ENCODE results near the gene PCDHGA1.

The PCDHGA1 gene

DNA sequence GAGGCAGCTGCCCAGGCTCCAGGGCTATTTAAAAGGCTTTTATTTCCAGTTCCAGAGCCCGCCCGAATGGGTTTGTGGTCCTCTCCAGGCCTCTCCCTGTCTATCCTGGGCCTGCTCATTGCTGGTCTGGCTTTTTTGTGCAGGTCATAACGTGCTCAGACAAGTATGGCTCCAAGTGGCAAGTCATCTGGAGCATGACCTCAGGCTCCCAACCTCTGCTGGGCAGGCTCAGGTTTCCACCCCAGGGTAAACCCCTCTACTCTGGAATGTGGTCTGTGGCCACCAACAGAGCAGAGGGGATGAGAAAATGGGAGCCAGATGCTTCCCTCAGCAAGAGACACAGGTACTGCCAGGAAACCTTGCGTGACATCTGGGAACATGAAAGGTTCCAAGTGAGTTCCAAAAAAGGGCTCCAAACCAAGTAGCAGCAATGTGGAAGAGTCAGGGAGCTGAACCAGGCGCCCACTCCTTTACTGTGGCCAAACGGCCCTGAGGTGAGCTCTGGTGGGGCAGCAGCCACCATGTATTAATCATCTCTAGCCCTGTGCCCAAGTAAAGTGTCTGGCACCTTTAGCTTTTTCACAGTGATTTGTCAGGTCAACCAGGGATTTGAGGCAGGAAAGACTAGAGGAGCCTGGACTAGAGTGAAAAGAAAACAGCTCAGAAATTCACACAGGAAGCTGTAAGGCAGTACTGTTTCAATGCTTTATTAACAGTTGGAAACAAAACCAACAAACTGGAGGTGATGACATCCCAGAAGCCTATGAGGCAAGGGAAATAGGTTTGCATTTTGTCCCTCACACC is 184.2 kb downstream of the PCDHGA1 start:
- POLR2A ChIA-PET: interaction anchor here (1.2 to 2.3 kb wide), 2 partner anchors 38 to 39 kb away, joined by 3 to 7 read pairs; no protein-coding TSS in a partner anchor
- TF ChIP-seq HOXA7 (CRISPR knock-in tag; IDR thresholded peaks at IDR 0.05; ENCODE audit: borderline replicate concordance) (no peak), ZNF837 (tag by site-specific recombination; IDR thresholded peaks at IDR 0.05) (no peak), ZNF639 (tag by site-specific recombination; IDR thresholded peaks at IDR 0.05) (no peak), YY1 (tag by site-specific recombination; IDR thresholded peaks at IDR 0.05) (no peak), GFI1B (tag by site-specific recombination; IDR thresholded peaks at IDR 0.05) (no peak), ZNF24 (tag by site-specific recombination; IDR thresholded peaks at IDR 0.05) (no peak), SP3 (tag by site-specific recombination; IDR thresholded peaks at IDR 0.05) (no peak), GLIS1 (tag by site-specific recombination; IDR thresholded peaks at IDR 0.05) (peak; percentile 89), ZNF223 (tag by site-specific recombination; IDR thresholded peaks at IDR 0.05) (no peak), ZNF140 (tag by site-specific recombination; IDR thresholded peaks at IDR 0.05) (no peak), ZFP37 (tag by site-specific recombination; IDR thresholded peaks at IDR 0.05) (no peak), ZIC2 (tag by site-specific recombination; IDR thresholded peaks at IDR 0.05) (peak; percentile 78), PRDM10 (tag by site-specific recombination; IDR thresholded peaks at IDR 0.05) (0 out of 2 replicates have a peak, but pooled peaks have one; percentile 11), ELK4 (IDR thresholded peaks at IDR 0.05; ENCODE audit: borderline replicate concordance, low read depth, low read length) (no peak), ZSCAN30 (tag by site-specific recombination; IDR thresholded peaks at IDR 0.05) (no peak), FEZF1 (tag by site-specific recombination; IDR thresholded peaks at IDR 0.05) (peak; percentile 48; the same call in 1 of the 2 replicates), PATZ1 (tag by site-specific recombination; IDR thresholded peaks at IDR 0.05) (0 out of 2 replicates have a peak, but pooled peaks have one; percentile 38), GLIS2 (tag by site-specific recombination; IDR thresholded peaks at IDR 0.05) (no peak), ZNF555 (tag by site-specific recombination; conservative IDR thresholded peaks at IDR 0.05) (no peak), ZNF707 (tag by site-specific recombination; IDR thresholded peaks at IDR 0.05) (no peak), ZFHX2 (tag by site-specific recombination; conservative IDR thresholded peaks at IDR 0.05) (no peak), EGR2 (tag by site-specific recombination; IDR thresholded peaks at IDR 0.05; ENCODE audit: low read depth) (no peak), ZNF670 (tag by site-specific recombination; IDR thresholded peaks at IDR 0.05; ENCODE audit: low read depth) (no peak), ZEB2 (tag by site-specific recombination; IDR thresholded peaks at IDR 0.05) (no peak), ZNF600 (tag by site-specific recombination; IDR thresholded peaks at IDR 0.05) (peak; percentile 96), ZNF530 (tag by site-specific recombination; IDR thresholded peaks at IDR 0.05; ENCODE audit: low read depth) (no peak)
- TF ChIP-seq, protein P1, sequence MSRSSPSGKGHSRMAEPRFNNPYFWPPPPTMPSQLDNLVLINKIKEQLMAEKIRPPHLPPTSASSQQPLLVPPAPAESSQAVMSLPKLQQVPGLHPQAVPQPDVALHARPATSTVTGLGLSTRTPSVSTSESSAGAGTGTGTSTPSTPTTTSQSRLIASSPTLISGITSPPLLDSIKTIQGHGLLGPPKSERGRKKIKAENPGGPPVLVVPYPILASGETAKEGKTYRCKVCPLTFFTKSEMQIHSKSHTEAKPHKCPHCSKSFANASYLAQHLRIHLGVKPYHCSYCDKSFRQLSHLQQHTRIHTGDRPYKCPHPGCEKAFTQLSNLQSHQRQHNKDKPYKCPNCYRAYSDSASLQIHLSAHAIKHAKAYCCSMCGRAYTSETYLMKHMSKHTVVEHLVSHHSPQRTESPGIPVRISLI (tag by site-specific recombination; IDR thresholded peaks at IDR 0.05): 0 out of 2 replicates have a peak, but pooled peaks have one; percentile 13
- TF ChIP-seq, protein P2, sequence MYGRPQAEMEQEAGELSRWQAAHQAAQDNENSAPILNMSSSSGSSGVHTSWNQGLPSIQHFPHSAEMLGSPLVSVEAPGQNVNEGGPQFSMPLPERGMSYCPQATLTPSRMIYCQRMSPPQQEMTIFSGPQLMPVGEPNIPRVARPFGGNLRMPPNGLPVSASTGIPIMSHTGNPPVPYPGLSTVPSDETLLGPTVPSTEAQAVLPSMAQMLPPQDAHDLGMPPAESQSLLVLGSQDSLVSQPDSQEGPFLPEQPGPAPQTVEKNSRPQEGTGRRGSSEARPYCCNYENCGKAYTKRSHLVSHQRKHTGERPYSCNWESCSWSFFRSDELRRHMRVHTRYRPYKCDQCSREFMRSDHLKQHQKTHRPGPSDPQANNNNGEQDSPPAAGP (tag by site-specific recombination; IDR thresholded peaks at IDR 0.05): peak; percentile 73

More for the DNA sequence above, 184.2 kb downstream of the PCDHGA1 start:
- no peak overlapping the region for H3K27ac ChIP-seq (ENCODE audit: extremely low read depth, low read depth, low read length)
- CTCF ChIA-PET: interaction anchor here (0.6 to 5.8 kb wide), 12 partner anchors 9 to 658 kb away, joined by 3 to 67 read pairs (median 4); partner anchors contain the start of genes PCDHGA10, PCDHGA11, PCDHGC3 and PCDHGC5
- no peaks in the 10 kb centered on the region for H3K9me3 ChIP-seq (ENCODE audit: control insufficient read depth, insufficient read depth, low read depth, low read length)
- H3K36me3 ChIP-seq (ENCODE audit: control insufficient read depth in 2 of 2, insufficient read depth in 1 of 2, low read length in 2 of 2): peaks cover 5 to 57% of the 10 kb centered on the region in 2 experiments; a peak in 2 of 3 replicates
- no peak overlapping the region for H3K4me3 ChIP-seq (ENCODE audit: low read depth, low read length)
- no peaks in the 10 kb centered on the region; the same call in 1 of the 2 replicates for H3K4me1 ChIP-seq (ENCODE audit: control insufficient read depth, insufficient read depth, low read length)
